K562 (cell line): ENCODE measurements around the gene EXOSC9. TPM values are rescaled to one million over a fixed set of nuclear protein-coding genes. Genes with fewer than 3 reads are reported as not detected.

Experiments
- CUX1 ChIP-seq: fragments of 200-800 bp; sonication (Bioruptor generic); IDR thresholded peaks from 2 replicates; pipeline ENCODE4 v1.6.1; 2016; ENCODE audit warnings: missing genetic modification characterization, missing compliant biosample characterization
- DLX4 ChIP-seq: fragments of 250-450 bp; sonication (Bioruptor Pico); IDR thresholded peaks from 2 replicates; pipeline ENCODE4 v1.6.1; 2021; ENCODE audit warnings: mild to moderate bottlenecking
- ELK1 ChIP-seq: sonication (generic); formaldehyde crosslinking; IDR thresholded peaks from 2 replicates; pipeline ENCODE4 v1.8.1; 2022; ENCODE audit warnings: missing genetic modification reagents
- HNRNPLL ChIP-seq: fragments of 200-400 bp; formaldehyde crosslinking; IDR thresholded peaks from 2 replicates; pipeline ENCODE4 v1.6.1; 2017; ENCODE audit warnings: low read length, low read depth, mild to moderate bottlenecking; ENCODE audit not compliant: poor library complexity, severe bottlenecking
- KAT8 ChIP-seq: fragments of 450-650 bp; IDR thresholded peaks from 2 replicates; pipeline ENCODE4 v1.6.1; 2016; ENCODE audit warnings: low read depth, mild to moderate bottlenecking
- RERE ChIP-seq: sonication (generic); formaldehyde crosslinking; IDR thresholded peaks from 2 replicates; pipeline ENCODE4 v1.8.0; 2023; ENCODE audit warnings: missing genetic modification reagents, mild to moderate bottlenecking, borderline replicate concordance
- SETDB1 ChIP-seq: IDR thresholded peaks from one replicate; pipeline ENCODE4 v1.6.1; 2012; ENCODE audit warnings: low read length, control low read depth, inconsistent platforms
- TBL1XR1 ChIP-seq, 2 experiments: IDR thresholded peaks; 2 replicates each; pipeline ENCODE4 v1.6.1; 2012; ENCODE audit warnings: improper control_type of control experiment in 2 of 2, low read length in 2 of 2, mild to moderate bottlenecking in 1 of 2
- USF2 ChIP-seq: sonication (generic); formaldehyde crosslinking; IDR thresholded peaks from 2 replicates; pipeline ENCODE4 v1.5.0; 2020; ENCODE audit warnings: missing genetic modification reagents
- ZC3H11A ChIP-seq: IDR thresholded peaks from 2 replicates; pipeline ENCODE4 v1.6.1; 2012; ENCODE audit warnings: low read depth, low read length, improper control_type of control experiment
- ZNF511 ChIP-seq: sonication (generic); formaldehyde crosslinking; IDR thresholded peaks from 2 replicates; pipeline ENCODE4 v1.8.0; 2022; ENCODE audit warnings: mild to moderate bottlenecking, missing genetic modification reagents
- ZNF57 ChIP-seq: fragments of 450-650 bp; formaldehyde crosslinking; IDR thresholded peaks from 2 replicates; pipeline ENCODE4 v1.4.0; 2020; ENCODE audit warnings: mild to moderate bottlenecking, moderate library complexity
- ZNF77 ChIP-seq: fragments of 250-450 bp; sonication (Bioruptor Pico); IDR thresholded peaks from 2 replicates; pipeline ENCODE4 v1.5.0; 2020
- polyA plus RNA-seq, 8 experiments: library from polyadenylated mRNA; depleted of rRNA in 4 of 8; stranded (reverse) in 5 of 8; unstranded in 3 of 8; fragments of >200 nt; fragmentation: Nextera tagmentation in 2 of 8; fragmentation: Illumina TruSeq in 1 of 8; extraction: Ambion mirVana in 2 of 8; extraction: Trizol in 1 of 8; gene quantifications; 2 replicates each; pipeline versions ENCODE4 v1.2.1 to v1.2.3, GENCODE V29; 2011 to 2014; ENCODE audit warnings: inconsistent platforms in 1 of 8, missing spikeins in 1 of 8
- total RNA-seq, 7 experiments: library from RNA; depleted of rRNA in 6 of 7; stranded (reverse); fragments of >200 nt in 6 of 7; fragmentation: Illumina TruSeq in 2 of 7; extraction: Trizol in 2 of 7; gene quantifications; 2 replicates each; pipeline versions ENCODE4 v1.2.1 to v1.2.3, GENCODE V29; 2011 to 2021; ENCODE audit warnings: low replicate concordance in 1 of 7

EXOSC9 gene
- total and polyA plus RNA-seq, 9 of the 15 experiments (the other 6 are each of a cell fraction or from before 2014, with no cell fraction given) = 64.7 to 166 (median 115) TPM

- TF ChIP-seq CUX1 (CRISPR knock-in tag) (no peak), SETDB1 (no peak), ZNF511 (CRISPR knock-in tag) (no peak), ZC3H11A (no peak), KAT8 (no peak), RERE (CRISPR knock-in tag) (no peak), ZNF77 (CRISPR knock-in tag) (no peak), ZNF57 (CRISPR knock-in tag) (no peak), TBL1XR1 (IDR thresholded peaks at IDR 0.05; ENCODE audit: low read length in 2 of 2) (peak in 1 of 2 experiments; percentile 80; a peak in 2 of 4 replicates), HNRNPLL (peak; percentile 49), USF2 (CRISPR knock-in tag) (no peak), DLX4 (no peak), ELK1 (CRISPR knock-in tag) (no peak)
These were observed at the start of gene EXOSC9 (continued) for GRCh38 chr4:121800961-121801714.
